IMR-90 (cell line): ENCODE data around the gene RALGPS1.

ENCODE experiments used
- CEBPB ChIP-seq: IDR thresholded peaks from 2 replicates; pipeline ENCODE4 v1.6.1; 2012; ENCODE audit warnings: low read depth, low read length, improper control_type of control experiment
- MAFK ChIP-seq: IDR thresholded peaks from 2 replicates; pipeline ENCODE4 v1.6.1; 2012; ENCODE audit warnings: low read depth, low read length, improper control_type of control experiment
- NFE2L2 ChIP-seq: fragments of 150-350 bp; IDR thresholded peaks from 2 replicates; pipeline ENCODE4 v1.6.1; 2016; ENCODE audit warnings: low read depth, mild to moderate bottlenecking, low read length
- POLR2A ChIP-seq: IDR thresholded peaks from 2 replicates; pipeline ENCODE4 v1.6.1; 2012; ENCODE audit warnings: mild to moderate bottlenecking, low read depth, low read length
- RCOR1 ChIP-seq: IDR thresholded peaks from 2 replicates; pipeline ENCODE4 v1.6.1; 2012; ENCODE audit warnings: mild to moderate bottlenecking, low read length, improper control_type of control experiment; ENCODE audit not compliant: insufficient replicate concordance
- RFX5 ChIP-seq: IDR thresholded peaks from 2 replicates; pipeline ENCODE4 v1.8.0; 2012; ENCODE audit warnings: low read depth, mild to moderate bottlenecking, low read length, moderate library complexity
- SMC3 ChIP-seq: fragments of 150-350 bp; IDR thresholded peaks from 2 replicates; pipeline ENCODE4 v1.6.1; 2016; ENCODE audit warnings: low read depth, mild to moderate bottlenecking, antibody characterized with exemption, low read length, moderate library complexity
- TF ChIP-seq, protein P1 (sequence below): conservative IDR thresholded peaks from 2 replicates; pipeline ENCODE4 v1.5.1; 2012; ENCODE audit warnings: mild to moderate bottlenecking, low read depth, low read length, improper control_type of control experiment

- TF ChIP-seq POLR2A = no peak
- TF ChIP-seq, protein P1, sequence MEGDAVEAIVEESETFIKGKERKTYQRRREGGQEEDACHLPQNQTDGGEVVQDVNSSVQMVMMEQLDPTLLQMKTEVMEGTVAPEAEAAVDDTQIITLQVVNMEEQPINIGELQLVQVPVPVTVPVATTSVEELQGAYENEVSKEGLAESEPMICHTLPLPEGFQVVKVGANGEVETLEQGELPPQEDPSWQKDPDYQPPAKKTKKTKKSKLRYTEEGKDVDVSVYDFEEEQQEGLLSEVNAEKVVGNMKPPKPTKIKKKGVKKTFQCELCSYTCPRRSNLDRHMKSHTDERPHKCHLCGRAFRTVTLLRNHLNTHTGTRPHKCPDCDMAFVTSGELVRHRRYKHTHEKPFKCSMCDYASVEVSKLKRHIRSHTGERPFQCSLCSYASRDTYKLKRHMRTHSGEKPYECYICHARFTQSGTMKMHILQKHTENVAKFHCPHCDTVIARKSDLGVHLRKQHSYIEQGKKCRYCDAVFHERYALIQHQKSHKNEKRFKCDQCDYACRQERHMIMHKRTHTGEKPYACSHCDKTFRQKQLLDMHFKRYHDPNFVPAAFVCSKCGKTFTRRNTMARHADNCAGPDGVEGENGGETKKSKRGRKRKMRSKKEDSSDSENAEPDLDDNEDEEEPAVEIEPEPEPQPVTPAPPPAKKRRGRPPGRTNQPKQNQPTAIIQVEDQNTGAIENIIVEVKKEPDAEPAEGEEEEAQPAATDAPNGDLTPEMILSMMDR = no peak
- no peak for TF ChIP-seq NFE2L2
- no peak for TF ChIP-seq SMC3
- TF ChIP-seq RCOR1 = no peak
- no peak for TF ChIP-seq RFX5
- no peak for TF ChIP-seq MAFK
- no peak for TF ChIP-seq CEBPB
Observed at GRCh38 chr9:127032256-127032655, 117.7 kb downstream of the RALGPS1 start.
